NCI-H526 (cell line): ENCODE results near the gene SPATA3.

Source experiments
- DNase-seq, 2 experiments: peaks; one replicate each; lab custom pipeline; 2025; lab: John Stamatoyannopoulos, UW

The SPATA3 gene

GRCh38 chr2:231029563-231029962, 33.6 kb downstream of the SPATA3 start:
- no peak for DNase-seq

- no peak for DNase-seq
Observed at GRCh38 chr2:231030725-231031124, 34.8 kb downstream of the SPATA3 start.

- no peak for DNase-seq
Observed at GRCh38 chr2:231032575-231033140, 36.7 kb downstream of the SPATA3 start.

GRCh38 chr2:231033147-231034132, 37.5 kb downstream of the SPATA3 start:
- no peak for DNase-seq

- DNase-seq, result no peak
Observed at GRCh38 chr2:231034291-231034882, 38.5 kb downstream of the SPATA3 start.

- DNase-seq, result no peak
Observed at GRCh38 chr2:231036131-231036530, 40.2 kb downstream of the SPATA3 start.

GRCh38 chr2:231036578-231037106, 40.7 kb downstream of the SPATA3 start:
- DNase-seq, result no peak

- peak in 1 of 2 experiments; percentile 55 for DNase-seq
Observed at GRCh38 chr2:231037202-231037730, 41.3 kb downstream of the SPATA3 start, which contains the start of gene C2orf72. C2orf72 (plus strand) TSS chr2:231037523; CDS start chr2:231037566, 43 bp downstream.

GRCh38 chr2:231037731-231038482, 42.0 kb downstream of the SPATA3 start:
- DNase-seq, result peak in 1 of 2 experiments; percentile 55

GRCh38 chr2:231038483-231039293, 42.8 kb downstream of the SPATA3 start:
- DNase-seq, result no peak

GRCh38 chr2:231039294-231039664, 43.4 kb downstream of the SPATA3 start:
- DNase-seq, result no peak

GRCh38 chr2:231039821-231040364, 44.0 kb downstream of the SPATA3 start:
- no peak for DNase-seq

GRCh38 chr2:231041061-231041689, 45.3 kb downstream of the SPATA3 start:
- DNase-seq, result no peak

- no peak for DNase-seq
Observed at GRCh38 chr2:231043796-231044195, 47.9 kb downstream of the SPATA3 start.

GRCh38 chr2:231046916-231047273, 51.0 kb downstream of the SPATA3 start:
- DNase-seq, result no peak

GRCh38 chr2:231047274-231047922, 51.5 kb downstream of the SPATA3 start:
- peak in 1 of 2 experiments; percentile 15 for DNase-seq

GRCh38 chr2:231047923-231048915, 52.3 kb downstream of the SPATA3 start:
- DNase-seq, result no peak
